ENCODE data around the gene DLGAP1.

GRCh38 chr18:3682061-3682460, 773.0 kb downstream of the DLGAP1 start:
- no peak for TF ChIP-seq CTCF (IDR thresholded peaks at IDR 0.05; ENCODE audit: low read depth, low read length)
- TF ChIP-seq POLR2A (IDR thresholded peaks at IDR 0.05; ENCODE audit: extremely low read depth, insufficient read length): no peak

Data from NB4 (cell line).